Stomach (tissue), 4 donors: ENCODE data around the gene RIPK1.
"Not testable (repeated sequence)": the region's sequence is repeated elsewhere in the genome, so short reads cannot be mapped to it uniquely, and the experiment has no call there.

Source experiments
- POLR2AphosphoS5 ChIP-seq, 3 donors: sonication (generic); formaldehyde crosslinking; IDR thresholded peaks; one replicate each; pipeline ENCODE4 v1.6.1; 2016; ENCODE audit warnings: antibody characterized with exemption in 3 of 3
- TF ChIP-seq, protein P1 (sequence below), 7 experiments: fragments of 450-650 bp in 4 of 7; fragments of 200-600 bp in 3 of 7; sonication (generic) in 3 of 7; IDR thresholded peaks; one replicate each; pipeline ENCODE4 v1.5.1; 2016 to 2019; ENCODE audit warnings: antibody characterized with exemption in 7 of 7, control low read depth in 2 of 7, mild to moderate bottlenecking in 1 of 7

DNA sequence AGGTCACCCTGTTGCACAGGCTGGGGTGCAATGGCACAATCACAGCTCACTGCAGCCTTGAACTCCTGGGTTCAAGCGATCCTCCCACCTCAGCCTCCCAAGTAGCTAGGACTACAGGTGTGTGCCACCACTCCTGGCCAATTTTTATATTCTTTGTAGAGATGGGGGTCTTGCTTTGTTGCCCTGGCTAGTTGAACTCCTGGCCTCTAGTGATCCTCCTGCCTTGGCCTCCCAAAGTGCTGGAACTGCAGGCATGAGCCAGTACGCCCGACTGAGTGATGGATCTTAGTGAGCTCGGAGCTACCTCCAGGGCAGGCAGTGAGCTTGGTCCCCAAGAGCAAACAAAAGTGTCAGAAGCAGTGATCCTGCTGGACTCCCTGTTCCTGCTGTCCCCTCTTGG, 20.3 kb upstream of the RIPK1 start:
- not testable (repeated sequence) for TF ChIP-seq POLR2AphosphoS5 (IDR thresholded peaks at IDR 0.05)
- TF ChIP-seq, protein P1, sequence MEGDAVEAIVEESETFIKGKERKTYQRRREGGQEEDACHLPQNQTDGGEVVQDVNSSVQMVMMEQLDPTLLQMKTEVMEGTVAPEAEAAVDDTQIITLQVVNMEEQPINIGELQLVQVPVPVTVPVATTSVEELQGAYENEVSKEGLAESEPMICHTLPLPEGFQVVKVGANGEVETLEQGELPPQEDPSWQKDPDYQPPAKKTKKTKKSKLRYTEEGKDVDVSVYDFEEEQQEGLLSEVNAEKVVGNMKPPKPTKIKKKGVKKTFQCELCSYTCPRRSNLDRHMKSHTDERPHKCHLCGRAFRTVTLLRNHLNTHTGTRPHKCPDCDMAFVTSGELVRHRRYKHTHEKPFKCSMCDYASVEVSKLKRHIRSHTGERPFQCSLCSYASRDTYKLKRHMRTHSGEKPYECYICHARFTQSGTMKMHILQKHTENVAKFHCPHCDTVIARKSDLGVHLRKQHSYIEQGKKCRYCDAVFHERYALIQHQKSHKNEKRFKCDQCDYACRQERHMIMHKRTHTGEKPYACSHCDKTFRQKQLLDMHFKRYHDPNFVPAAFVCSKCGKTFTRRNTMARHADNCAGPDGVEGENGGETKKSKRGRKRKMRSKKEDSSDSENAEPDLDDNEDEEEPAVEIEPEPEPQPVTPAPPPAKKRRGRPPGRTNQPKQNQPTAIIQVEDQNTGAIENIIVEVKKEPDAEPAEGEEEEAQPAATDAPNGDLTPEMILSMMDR (IDR thresholded peaks at IDR 0.05): not testable (repeated sequence)
